Keratinocyte (primary cell): ENCODE results near the gene GRIA2. TPM values are rescaled to one million over a fixed set of nuclear protein-coding genes. Genes with fewer than 3 reads are reported as not detected.

ENCODE experiments used
- DNase-seq: peaks from one replicate; pipeline ENCODE4 v3.0.0-alpha.2; 2011; ENCODE audit warnings: low read depth, missing footprints, low spot score
- FAIRE-seq: peaks from 2 replicates; lab custom pipeline; 2011; peaks lifted over from hg19 to GRCh38; lab: Jason Lieb, UNC
- H2AFZ ChIP-seq: 2 replicates; pipeline ENCODE4 v1.6.0; 2012; ENCODE audit warnings: low read length, control low read depth, inconsistent platforms; ENCODE audit not compliant: control insufficient read depth
- H3K27ac ChIP-seq: 2 replicates; pipeline ENCODE4 v1.5.1; 2011; ENCODE audit warnings: low read length; ENCODE audit not compliant: control insufficient read depth, insufficient read depth
- H3K27me3 ChIP-seq: 3 replicates; pipeline ENCODE4 v1.6.0; 2011; ENCODE audit warnings: low read length; ENCODE audit not compliant: control insufficient read depth, insufficient read depth; ENCODE audit errors: extremely low read depth
- H3K36me3 ChIP-seq, 2 experiments: 2 replicates in 1 of 2; 3 replicates in 1 of 2; pipeline ENCODE4 v1.5.1; 2011; ENCODE audit warnings: low read length in 2 of 2, mild to moderate bottlenecking in 1 of 2; ENCODE audit not compliant: control insufficient read depth in 2 of 2, insufficient read depth in 2 of 2; ENCODE audit errors: extremely low read depth in 1 of 2
- H3K4me1 ChIP-seq: 3 replicates; pipeline ENCODE4 v1.5.1; 2011; ENCODE audit warnings: low read length; ENCODE audit not compliant: control insufficient read depth, insufficient read depth; ENCODE audit errors: extremely low read depth
- H3K4me2 ChIP-seq: 3 replicates; pipeline ENCODE4 v1.6.0; 2011; ENCODE audit warnings: low read depth, low read length; ENCODE audit not compliant: control insufficient read depth, insufficient read depth; ENCODE audit errors: extremely low read depth
- H3K4me3 ChIP-seq, 3 experiments: fragments of 200-600 bp in 1 of 3; sonication (generic) in 1 of 3; 2 replicates in 2 of 3; 3 replicates in 1 of 3; pipeline ENCODE4 v1.5.1; 2011 to 2016; ENCODE audit warnings: low read length in 3 of 3, mild to moderate bottlenecking in 3 of 3, control low read depth in 2 of 3, inconsistent platforms in 1 of 3, low read depth in 1 of 3, mixed read lengths in 1 of 3, mixed run types in 1 of 3, moderate library complexity in 1 of 3; ENCODE audit not compliant: control insufficient read depth in 2 of 3, insufficient read depth in 2 of 3; ENCODE audit errors: extremely low read depth in 1 of 3
- H3K79me2 ChIP-seq: 2 replicates; pipeline ENCODE4 v1.6.0; 2012; ENCODE audit warnings: low read length; ENCODE audit not compliant: control insufficient read depth, insufficient read depth
- H3K9ac ChIP-seq: 3 replicates; pipeline ENCODE4 v1.6.0; 2011; ENCODE audit warnings: low read length; ENCODE audit not compliant: control insufficient read depth, insufficient read depth; ENCODE audit errors: extremely low read depth
- H3K9me1 ChIP-seq: 3 replicates; pipeline ENCODE4 v1.6.0; 2011; ENCODE audit warnings: low read length; ENCODE audit not compliant: control insufficient read depth, insufficient read depth; ENCODE audit errors: extremely low read depth
- H3K9me3 ChIP-seq: 2 replicates; pipeline ENCODE4 v1.5.1; 2012; ENCODE audit warnings: low read depth, low read length; ENCODE audit not compliant: control insufficient read depth
- H4K20me1 ChIP-seq: 3 replicates; pipeline ENCODE4 v1.6.0; 2011; ENCODE audit warnings: low read length; ENCODE audit not compliant: control insufficient read depth, insufficient read depth; ENCODE audit errors: extremely low read depth
- CTCF ChIP-seq, 3 experiments: IDR thresholded peaks in 1 of 3; conservative IDR thresholded peaks in 1 of 3; optimal IDR thresholded peaks in 1 of 3; 2 replicates in 2 of 3; 3 replicates in 1 of 3; pipeline versions ENCODE3 to v1.5.1; 2011; ENCODE audit warnings: low read length in 3 of 3, mild to moderate bottlenecking in 3 of 3, moderate library complexity in 2 of 3, control low read depth in 1 of 3, inconsistent platforms in 1 of 3; ENCODE audit not compliant: insufficient read depth in 2 of 3; ENCODE audit errors: extremely low read depth in 1 of 3
- EZH2 ChIP-seq: IDR thresholded peaks from one replicate; pipeline ENCODE4 v1.6.1; 2012; ENCODE audit warnings: inconsistent platforms, mild to moderate bottlenecking, low read length, moderate library complexity
- dilution Hi-C: fragments of 300-500 bp; cut with MboI; formaldehyde crosslinking; loops from one replicate; pipeline ENCODE4 v1.7.0; 2020; ENCODE audit warnings: low sequenced_read_pairs; ENCODE audit not compliant: extremely low pct_ligation_motif_present
- polyA plus RNA-seq, 5 experiments: library from polyadenylated mRNA; depleted of rRNA in 3 of 5; stranded (reverse) in 3 of 5; stranded (forward) in 1 of 5; unstranded in 1 of 5; fragments of >200 nt; gene quantifications; 1 replicate in 1 of 5; 2 replicates in 3 of 5; 3 replicates in 1 of 5; pipeline versions ENCODE4 v1.2.1 to v1.2.3, GENCODE V29; 2011 to 2012; ENCODE audit warnings: missing spikeins in 2 of 5, low read depth in 1 of 5, low replicate concordance in 1 of 5

GRIA2 gene
- polyA plus RNA-seq, 1 donor (not counting 4 experiments of a cell fraction or from before 2014, with no cell fraction given), result not detected

- no peak overlapping the region for H3K27ac ChIP-seq
- H3K9ac ChIP-seq, result no peak overlapping the region
- no peak overlapping the region for H3K4me3 ChIP-seq
- TF ChIP-seq CTCF (optimal IDR thresholded peaks at IDR 0.05 in 1 of 3, IDR thresholded peaks at IDR 0.05 in 1 of 3, conservative IDR thresholded peaks at IDR 0.05 in 1 of 3; ENCODE audit: extremely low read depth in 1 of 3, insufficient read depth in 2 of 3, low read length in 3 of 3), result no peak
- no peak for TF ChIP-seq EZH2
- H4K20me1 ChIP-seq, result no peaks in the 10 kb centered on the region
- FAIRE-seq, result no peak
- dilution Hi-C loops, result no loop called here
- no peaks in the 10 kb centered on the region for H3K79me2 ChIP-seq
- no peaks in the 10 kb centered on the region for H3K4me1 ChIP-seq
- no peak overlapping the region for H2AFZ ChIP-seq
- H3K9me1 ChIP-seq, result no peaks in the 10 kb centered on the region
- H3K36me3 ChIP-seq, result no peaks in the 10 kb centered on the region
- no peaks in the 10 kb centered on the region for H3K9me3 ChIP-seq
- H3K4me2 ChIP-seq, result no peak overlapping the region
- no peaks in the 10 kb centered on the region for H3K27me3 ChIP-seq
- no peak for DNase-seq
Observed at GRCh38 chr4:157184300-157184699, 36.2 kb upstream of the GRIA2 start.

- H4K20me1 ChIP-seq, result no peaks in the 10 kb centered on the region
- H3K4me2 ChIP-seq, result no peak overlapping the region
- H3K9ac ChIP-seq, result no peak overlapping the region
- DNase-seq, result no peak
- H3K36me3 ChIP-seq, result no peaks in the 10 kb centered on the region
- FAIRE-seq, result no peak
- dilution Hi-C loops, result no loop called here
- H3K27me3 ChIP-seq, result no peaks in the 10 kb centered on the region
- H3K9me1 ChIP-seq, result no peaks in the 10 kb centered on the region
- H2AFZ ChIP-seq, result no peak overlapping the region
- no peak overlapping the region for H3K27ac ChIP-seq
- H3K4me3 ChIP-seq, result no peak overlapping the region
- H3K4me1 ChIP-seq, result no peaks in the 10 kb centered on the region
- TF ChIP-seq EZH2, result no peak
- TF ChIP-seq CTCF (optimal IDR thresholded peaks at IDR 0.05 in 1 of 3, IDR thresholded peaks at IDR 0.05 in 1 of 3, conservative IDR thresholded peaks at IDR 0.05 in 1 of 3; ENCODE audit: extremely low read depth in 1 of 3, insufficient read depth in 2 of 3, low read length in 3 of 3), result no peak
- H3K79me2 ChIP-seq, result no peaks in the 10 kb centered on the region
- no peaks in the 10 kb centered on the region for H3K9me3 ChIP-seq
Observed at GRCh38 chr4:157185363-157185762, 35.2 kb upstream of the GRIA2 start.
